ENCODE data around the gene STAT3. TPM values are rescaled to one million over a fixed set of nuclear protein-coding genes. Genes with fewer than 3 reads are reported as not detected.

The STAT3 gene
- total and polyA plus RNA-seq, 9 of the 15 experiments (the other 6 are each of a cell fraction or from before 2014, with no cell fraction given): 90.0 to 179 (median 114) TPM

GRCh38 chr17:42388381-42389134, at the start of gene STAT3 (continued):
- TF ChIP-seq CEBPZ (IDR thresholded peaks at IDR 0.05; ENCODE audit: borderline replicate concordance, low read depth, low read length) (peak; percentile 60), STAT5B (CRISPR knock-in tag; IDR thresholded peaks at IDR 0.05) (no peak), KDM1A (IDR thresholded peaks at IDR 0.05) (no peak), POLR3G (IDR thresholded peaks at IDR 0.05; ENCODE audit: extremely low read depth, insufficient read length, insufficient replicate concordance) (no peak), PRMT5 (CRISPR knock-in tag; IDR thresholded peaks at IDR 0.05) (no peak), ATF2 (CRISPR knock-in tag; IDR thresholded peaks at IDR 0.05) (no peak), CHCHD3 (CRISPR knock-in tag; IDR thresholded peaks at IDR 0.05) (no peak), POLR2H (tag; IDR thresholded peaks at IDR 0.05; ENCODE audit: low read depth) (no peak), NFRKB (IDR thresholded peaks at IDR 0.05; ENCODE audit: low read depth) (no peak), MNT (conservative IDR thresholded peaks at IDR 0.05) (peak; percentile 90 to 94), ZZZ3 (IDR thresholded peaks at IDR 0.05) (no peak), BRCA1 (IDR thresholded peaks at IDR 0.05) (no peak), BRCA1 (CRISPR knock-in tag; IDR thresholded peaks at IDR 0.05) (no peak), ZBTB7A (IDR thresholded peaks at IDR 0.05; ENCODE audit: borderline replicate concordance, control insufficient read depth, low read depth, low read length) (peak; percentile 39; the same call in 1 of the 2 replicates), ZMIZ1 (IDR thresholded peaks at IDR 0.05; ENCODE audit: low read depth in 2 of 2, low read length in 2 of 2) (no peak), LCOR (CRISPR knock-in tag; IDR thresholded peaks at IDR 0.05) (no peak), TCF7 (IDR thresholded peaks at IDR 0.05; ENCODE audit: borderline replicate concordance) (peak; percentile 17; the same call in 1 of the 2 replicates), KLF13 (tag; IDR thresholded peaks at IDR 0.05; ENCODE audit: borderline replicate concordance, low read depth) (peak; percentile 84; the same call in 1 of the 2 replicates)
